HEK293 (cell line): ENCODE data around the gene VWA3B.

Experiments
- CTCF ChIA-PET: fragments of 350-600 bp; formaldehyde crosslinking; extraction: SDS; loops from one replicate; lab custom pipeline; 2021; ENCODE audit warnings: antibody characterized with exemption; lab: Yijun Ruan, JAX
- POLR2A ChIA-PET: fragments of 300-600 bp; formaldehyde crosslinking; extraction: SDS; loops from one replicate; lab custom pipeline; 2020; ENCODE audit warnings: antibody characterized with exemption, inconsistent platforms; lab: Yijun Ruan, JAX
- H3K27ac ChIP-seq: fragments of 200-500 bp; sonication (Bioruptor generic); 2 replicates; pipeline ENCODE4 v1.5.1; 2014; ENCODE audit warnings: low read depth, low read length, control low read depth, inconsistent platforms; ENCODE audit errors: extremely low read depth
- H3K36me3 ChIP-seq, 2 experiments: fragments of 200-500 bp in 1 of 2; sonication (Bioruptor generic) in 1 of 2; 1 replicate in 1 of 2; 2 replicates in 1 of 2; pipeline ENCODE4 v1.5.1; 2014 to 2017; ENCODE audit warnings: inconsistent platforms in 2 of 2, low read length in 2 of 2; ENCODE audit not compliant: control insufficient read depth in 2 of 2, insufficient read depth in 1 of 2
- H3K4me1 ChIP-seq: fragments of 200-500 bp; sonication (Bioruptor generic); 2 replicates; pipeline ENCODE4 v1.5.1; 2014; ENCODE audit warnings: mild to moderate bottlenecking, low read length, inconsistent platforms; ENCODE audit not compliant: control insufficient read depth, insufficient read depth
- H3K4me3 ChIP-seq: 2 replicates; pipeline ENCODE4 v1.5.1; 2011; ENCODE audit warnings: low read depth, mild to moderate bottlenecking, control low read depth, low read length, moderate library complexity
- H3K9me3 ChIP-seq: fragments of 200-500 bp; sonication (Bioruptor generic); 2 replicates; pipeline ENCODE4 v1.5.1; 2014; ENCODE audit warnings: low read depth, low read length, inconsistent platforms; ENCODE audit not compliant: control insufficient read depth, insufficient read depth
- KLF1 ChIP-seq: fragments of 450-650 bp; formaldehyde crosslinking; IDR thresholded peaks from 2 replicates; pipeline ENCODE4 v1.5.1; 2016; ENCODE audit warnings: missing biosample characterization, missing genetic modification characterization
- KLF7 ChIP-seq: fragments of 450-650 bp; formaldehyde crosslinking; IDR thresholded peaks from 2 replicates; pipeline ENCODE4 v1.5.1; 2016; ENCODE audit warnings: missing biosample characterization, missing genetic modification characterization, borderline replicate concordance
- OSR2 ChIP-seq: fragments of 450-650 bp; formaldehyde crosslinking; IDR thresholded peaks from 2 replicates; pipeline ENCODE4 v1.5.1; 2016; ENCODE audit warnings: missing biosample characterization, missing genetic modification characterization
- PATZ1 ChIP-seq: fragments of 450-650 bp; formaldehyde crosslinking; IDR thresholded peaks from 2 replicates; pipeline ENCODE4 v1.5.1; 2016; ENCODE audit warnings: missing biosample characterization, missing genetic modification characterization
- REPIN1 ChIP-seq: fragments of 450-650 bp; formaldehyde crosslinking; IDR thresholded peaks from 2 replicates; pipeline ENCODE4 v1.5.1; 2017; ENCODE audit warnings: missing biosample characterization, missing genetic modification characterization, low read depth
- ZNF155 ChIP-seq: fragments of 450-650 bp; formaldehyde crosslinking; IDR thresholded peaks from 2 replicates; pipeline ENCODE4 v1.5.1; 2016; ENCODE audit warnings: missing biosample characterization, missing genetic modification characterization
- ZNF16 ChIP-seq: fragments of 450-650 bp; formaldehyde crosslinking; IDR thresholded peaks from 2 replicates; pipeline ENCODE4 v1.5.1; 2016; ENCODE audit warnings: low read depth, missing biosample characterization, missing genetic modification characterization
- ZNF175 ChIP-seq: fragments of 450-650 bp; formaldehyde crosslinking; IDR thresholded peaks from 2 replicates; pipeline ENCODE4 v1.5.1; 2016; ENCODE audit warnings: missing biosample characterization, missing genetic modification characterization
- ZNF18 ChIP-seq: fragments of 450-650 bp; formaldehyde crosslinking; IDR thresholded peaks from 2 replicates; pipeline ENCODE4 v1.5.1; 2016; ENCODE audit warnings: missing biosample characterization, missing genetic modification characterization
- ZNF274 ChIP-seq, 2 experiments: fragments of 200-500 bp in 1 of 2; fragments of 450-650 bp in 1 of 2; sonication (Bioruptor generic) in 1 of 2; formaldehyde crosslinking in 1 of 2; IDR thresholded peaks; 2 replicates each; pipeline versions ENCODE4 v1.5.1 to v1.6.1; 2014 to 2016; ENCODE audit warnings: borderline replicate concordance in 1 of 2, inconsistent platforms in 1 of 2, low read length in 1 of 2, missing biosample characterization in 1 of 2, missing genetic modification characterization in 1 of 2
- ZNF292 ChIP-seq: fragments of 450-650 bp; formaldehyde crosslinking; IDR thresholded peaks from 2 replicates; pipeline ENCODE4 v1.5.1; 2016; ENCODE audit warnings: low read depth, missing biosample characterization, missing genetic modification characterization, borderline replicate concordance
- ZNF391 ChIP-seq: fragments of 450-650 bp; formaldehyde crosslinking; IDR thresholded peaks from 2 replicates; pipeline ENCODE4 v1.5.1; 2016; ENCODE audit warnings: low read depth, missing biosample characterization, missing genetic modification characterization, borderline replicate concordance
- ZNF596 ChIP-seq: fragments of 450-650 bp; IDR thresholded peaks from 2 replicates; pipeline ENCODE4 v1.5.0; 2018; ENCODE audit warnings: missing biosample characterization, mild to moderate bottlenecking, missing genetic modification characterization, moderate library complexity
- ZNF610 ChIP-seq: fragments of 450-650 bp; formaldehyde crosslinking; IDR thresholded peaks from 2 replicates; pipeline ENCODE4 v1.5.1; 2016; ENCODE audit warnings: missing biosample characterization, missing genetic modification characterization, borderline replicate concordance
- ZNF658 ChIP-seq: fragments of 450-650 bp; formaldehyde crosslinking; IDR thresholded peaks from 2 replicates; pipeline ENCODE4; 2016; ENCODE audit warnings: missing biosample characterization, missing genetic modification characterization
- ZNF776 ChIP-seq: fragments of 450-650 bp; formaldehyde crosslinking; IDR thresholded peaks from 2 replicates; pipeline ENCODE4 v1.5.0; 2017; ENCODE audit warnings: missing biosample characterization, missing genetic modification characterization, borderline replicate concordance
- ZNF785 ChIP-seq: fragments of 450-650 bp; formaldehyde crosslinking; IDR thresholded peaks from 2 replicates; pipeline ENCODE4 v1.5.1; 2016; ENCODE audit warnings: missing biosample characterization, missing genetic modification characterization
- TF ChIP-seq, protein P1 (sequence below): fragments of 450-650 bp; formaldehyde crosslinking; IDR thresholded peaks from 2 replicates; pipeline ENCODE4 v1.5.1; 2016; ENCODE audit warnings: missing biosample characterization, missing genetic modification characterization
- TF ChIP-seq, protein P2 (sequence below): fragments of 450-650 bp; formaldehyde crosslinking; IDR thresholded peaks from 2 replicates; pipeline ENCODE4 v1.5.1; 2016; ENCODE audit warnings: missing biosample characterization, missing genetic modification characterization
- TF ChIP-seq, protein P3 (sequence below): fragments of 450-650 bp; formaldehyde crosslinking; IDR thresholded peaks from 2 replicates; pipeline ENCODE4 v1.5.1; 2016; ENCODE audit warnings: missing biosample characterization, missing genetic modification characterization

Gene VWA3B

DNA sequence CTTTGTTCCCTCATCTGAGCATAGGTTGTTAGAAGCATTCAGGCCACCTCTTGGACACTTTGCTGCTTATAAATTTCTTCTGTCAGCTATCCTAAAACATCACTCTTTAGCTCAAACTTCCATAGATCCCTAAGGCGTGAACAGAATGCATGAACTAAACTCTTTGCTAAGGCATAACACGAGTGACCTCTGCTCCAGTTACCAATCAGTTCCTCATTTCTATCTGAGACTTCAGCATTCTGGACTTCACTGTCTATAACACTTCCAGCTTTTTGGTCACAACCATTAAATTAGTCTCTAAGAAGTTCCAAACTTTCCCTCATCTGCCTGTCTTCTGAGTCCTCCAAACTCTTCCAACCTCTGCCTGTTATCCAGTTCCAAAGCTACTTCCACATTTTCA is 8.3 kb upstream of the VWA3B start:
- H3K36me3 ChIP-seq: no peaks in the 10 kb centered on the region
- H3K4me1 ChIP-seq: no peaks in the 10 kb centered on the region
- no peaks in the 10 kb centered on the region for H3K9me3 ChIP-seq
- ChIA-PET CTCF (no interaction called here), POLR2A (no interaction called here)
- no peak overlapping the region for H3K4me3 ChIP-seq
- H3K27ac ChIP-seq: no peak overlapping the region
- no peak for TF ChIP-seq ZNF596 (tag by site-specific recombination)
- no peak for TF ChIP-seq ZNF785 (tag by site-specific recombination)
- TF ChIP-seq ZNF391 (tag by site-specific recombination): no peak
- no peak for TF ChIP-seq OSR2 (tag by site-specific recombination)
- TF ChIP-seq, protein P1, sequence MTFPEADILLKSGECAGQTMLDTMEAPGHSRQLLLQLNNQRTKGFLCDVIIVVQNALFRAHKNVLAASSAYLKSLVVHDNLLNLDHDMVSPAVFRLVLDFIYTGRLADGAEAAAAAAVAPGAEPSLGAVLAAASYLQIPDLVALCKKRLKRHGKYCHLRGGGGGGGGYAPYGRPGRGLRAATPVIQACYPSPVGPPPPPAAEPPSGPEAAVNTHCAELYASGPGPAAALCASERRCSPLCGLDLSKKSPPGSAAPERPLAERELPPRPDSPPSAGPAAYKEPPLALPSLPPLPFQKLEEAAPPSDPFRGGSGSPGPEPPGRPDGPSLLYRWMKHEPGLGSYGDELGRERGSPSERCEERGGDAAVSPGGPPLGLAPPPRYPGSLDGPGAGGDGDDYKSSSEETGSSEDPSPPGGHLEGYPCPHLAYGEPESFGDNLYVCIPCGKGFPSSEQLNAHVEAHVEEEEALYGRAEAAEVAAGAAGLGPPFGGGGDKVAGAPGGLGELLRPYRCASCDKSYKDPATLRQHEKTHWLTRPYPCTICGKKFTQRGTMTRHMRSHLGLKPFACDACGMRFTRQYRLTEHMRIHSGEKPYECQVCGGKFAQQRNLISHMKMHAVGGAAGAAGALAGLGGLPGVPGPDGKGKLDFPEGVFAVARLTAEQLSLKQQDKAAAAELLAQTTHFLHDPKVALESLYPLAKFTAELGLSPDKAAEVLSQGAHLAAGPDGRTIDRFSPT (tag by site-specific recombination): no peak
- no peak for TF ChIP-seq ZNF292 (tag by site-specific recombination)
- TF ChIP-seq ZNF658: no peak
- no peak for TF ChIP-seq ZNF175 (tag by site-specific recombination)
- TF ChIP-seq ZNF16 (tag by site-specific recombination): no peak
- no peak for TF ChIP-seq PATZ1
- TF ChIP-seq KLF1 (tag by site-specific recombination): no peak
- TF ChIP-seq ZNF155 (tag by site-specific recombination): no peak
- no peak for TF ChIP-seq ZNF18

DNA sequence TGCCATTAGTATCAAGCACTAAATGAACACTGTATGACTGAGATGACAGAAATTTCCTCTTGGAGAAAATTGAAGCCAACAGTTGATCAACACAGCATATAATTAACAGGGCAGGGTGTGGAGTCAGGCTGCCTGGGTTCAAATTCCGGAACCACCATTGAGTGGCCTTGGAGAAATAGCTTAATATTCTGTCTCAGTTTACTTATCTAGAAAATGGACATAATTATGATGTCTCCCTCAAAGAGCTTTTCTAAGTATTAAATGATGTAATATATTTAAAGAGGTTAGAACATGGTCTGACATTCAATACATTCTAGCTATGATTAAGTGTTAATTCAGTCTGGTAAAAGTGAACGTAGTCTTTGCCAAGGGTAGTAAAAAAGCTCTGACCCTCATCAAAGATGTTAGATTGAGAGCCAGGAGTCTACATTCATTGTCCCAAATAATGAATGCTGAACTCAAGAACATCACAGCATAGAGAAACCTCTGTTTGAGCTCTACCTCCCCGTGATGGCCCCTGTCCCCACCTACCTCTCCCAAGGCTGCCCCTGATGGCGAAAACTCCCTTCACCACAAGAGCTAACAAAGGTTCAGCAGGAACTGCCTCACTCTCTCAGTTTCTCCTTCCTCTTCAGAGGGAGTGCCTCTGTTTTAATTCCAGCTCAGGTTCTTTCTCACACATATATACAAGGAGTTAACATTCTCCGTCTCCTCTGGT is 2.7 kb upstream of the VWA3B start:
- H3K4me1 ChIP-seq: no peaks in the 10 kb centered on the region
- H3K9me3 ChIP-seq: no peaks in the 10 kb centered on the region
- ChIA-PET CTCF (no interaction called here), POLR2A (no interaction called here)
- H3K27ac ChIP-seq: no peak overlapping the region
- H3K4me3 ChIP-seq: no peak overlapping the region
- no peaks in the 10 kb centered on the region for H3K36me3 ChIP-seq
- TF ChIP-seq REPIN1 (no peak), KLF7 (tag by site-specific recombination) (no peak), ZNF274 (IDR thresholded peaks at IDR 0.05; ENCODE audit: low read length) (no peak), ZNF274 (tag by site-specific recombination; IDR thresholded peaks at IDR 0.05; ENCODE audit: borderline replicate concordance) (no peak)

DNA sequence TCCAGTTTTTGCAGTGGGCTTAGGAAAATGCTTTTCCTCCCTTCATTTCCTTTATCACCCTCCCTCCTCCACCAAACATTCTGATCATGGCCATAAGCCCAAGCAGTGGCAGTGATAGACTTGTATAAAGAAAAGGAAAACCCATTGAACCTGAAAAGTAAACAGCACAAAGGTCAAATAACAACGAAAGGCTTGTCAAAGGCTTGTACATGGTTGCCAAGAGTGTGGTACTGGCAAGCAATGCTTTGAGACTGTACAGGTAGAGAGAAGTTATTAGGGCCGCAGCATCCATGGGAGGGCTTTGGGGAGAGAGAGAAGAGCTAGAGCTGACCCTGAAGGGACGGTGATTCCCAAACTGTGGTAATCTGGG is 2.1 kb upstream of the VWA3B start:
- Histone ChIP-seq H3K9me3 (no peaks in the 10 kb centered on the region), H3K36me3 (no peaks in the 10 kb centered on the region), H3K4me1 (no peaks in the 10 kb centered on the region), H3K4me3 (no peak overlapping the region), H3K27ac (no peak overlapping the region)
- CTCF ChIA-PET: interaction anchor here (0.6 kb wide), 1 partner anchor 59 kb away, joined by 3 read pairs; no protein-coding TSS in a partner anchor
- POLR2A ChIA-PET: no interaction called here
- TF ChIP-seq, protein P2, sequence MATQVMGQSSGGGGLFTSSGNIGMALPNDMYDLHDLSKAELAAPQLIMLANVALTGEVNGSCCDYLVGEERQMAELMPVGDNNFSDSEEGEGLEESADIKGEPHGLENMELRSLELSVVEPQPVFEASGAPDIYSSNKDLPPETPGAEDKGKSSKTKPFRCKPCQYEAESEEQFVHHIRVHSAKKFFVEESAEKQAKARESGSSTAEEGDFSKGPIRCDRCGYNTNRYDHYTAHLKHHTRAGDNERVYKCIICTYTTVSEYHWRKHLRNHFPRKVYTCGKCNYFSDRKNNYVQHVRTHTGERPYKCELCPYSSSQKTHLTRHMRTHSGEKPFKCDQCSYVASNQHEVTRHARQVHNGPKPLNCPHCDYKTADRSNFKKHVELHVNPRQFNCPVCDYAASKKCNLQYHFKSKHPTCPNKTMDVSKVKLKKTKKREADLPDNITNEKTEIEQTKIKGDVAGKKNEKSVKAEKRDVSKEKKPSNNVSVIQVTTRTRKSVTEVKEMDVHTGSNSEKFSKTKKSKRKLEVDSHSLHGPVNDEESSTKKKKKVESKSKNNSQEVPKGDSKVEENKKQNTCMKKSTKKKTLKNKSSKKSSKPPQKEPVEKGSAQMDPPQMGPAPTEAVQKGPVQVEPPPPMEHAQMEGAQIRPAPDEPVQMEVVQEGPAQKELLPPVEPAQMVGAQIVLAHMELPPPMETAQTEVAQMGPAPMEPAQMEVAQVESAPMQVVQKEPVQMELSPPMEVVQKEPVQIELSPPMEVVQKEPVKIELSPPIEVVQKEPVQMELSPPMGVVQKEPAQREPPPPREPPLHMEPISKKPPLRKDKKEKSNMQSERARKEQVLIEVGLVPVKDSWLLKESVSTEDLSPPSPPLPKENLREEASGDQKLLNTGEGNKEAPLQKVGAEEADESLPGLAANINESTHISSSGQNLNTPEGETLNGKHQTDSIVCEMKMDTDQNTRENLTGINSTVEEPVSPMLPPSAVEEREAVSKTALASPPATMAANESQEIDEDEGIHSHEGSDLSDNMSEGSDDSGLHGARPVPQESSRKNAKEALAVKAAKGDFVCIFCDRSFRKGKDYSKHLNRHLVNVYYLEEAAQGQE (tag by site-specific recombination): no peak
- TF ChIP-seq, protein P3, sequence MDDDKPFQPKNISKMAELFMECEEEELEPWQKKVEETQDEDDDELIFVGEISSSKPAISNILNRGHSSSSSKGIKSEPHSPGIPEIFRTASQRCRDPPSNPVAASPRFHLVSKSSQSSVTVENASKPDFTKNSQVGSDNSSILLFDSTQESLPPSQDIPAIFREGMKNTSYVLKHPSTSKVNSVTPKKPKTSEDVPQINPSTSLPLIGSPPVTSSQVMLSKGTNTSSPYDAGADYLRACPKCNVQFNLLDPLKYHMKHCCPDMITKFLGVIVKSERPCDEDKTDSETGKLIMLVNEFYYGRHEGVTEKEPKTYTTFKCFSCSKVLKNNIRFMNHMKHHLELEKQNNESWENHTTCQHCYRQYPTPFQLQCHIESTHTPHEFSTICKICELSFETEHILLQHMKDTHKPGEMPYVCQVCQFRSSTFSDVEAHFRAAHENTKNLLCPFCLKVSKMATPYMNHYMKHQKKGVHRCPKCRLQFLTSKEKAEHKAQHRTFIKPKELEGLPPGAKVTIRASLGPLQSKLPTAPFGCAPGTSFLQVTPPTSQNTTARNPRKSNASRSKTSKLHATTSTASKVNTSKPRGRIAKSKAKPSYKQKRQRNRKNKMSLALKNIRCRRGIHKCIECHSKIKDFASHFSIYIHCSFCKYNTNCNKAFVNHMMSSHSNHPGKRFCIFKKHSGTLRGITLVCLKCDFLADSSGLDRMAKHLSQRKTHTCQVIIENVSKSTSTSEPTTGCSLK: no peak
- TF ChIP-seq ZNF776 (tag by site-specific recombination) (no peak), ZNF610 (tag by site-specific recombination) (no peak)
